Left renal cortex interstitium (tissue), 4 donors: ENCODE results near the gene STARD5. TPM values are rescaled to one million over a fixed set of nuclear protein-coding genes. Genes with fewer than 3 reads are reported as not detected.

Experiments
- DNase-seq, 4 donors: peaks; one replicate each; pipeline ENCODE4 v3.0.0-alpha.2; 2013; ENCODE audit warnings: low read depth in 4 of 4, low spot score in 2 of 4, missing footprints in 1 of 4
- polyA plus RNA-seq, 4 donors: library from polyadenylated mRNA; unstranded; fragments of 120-200 nt; gene quantifications; one replicate each; pipeline ENCODE4 v1.2.1, GENCODE V29; 2013; ENCODE audit not compliant: insufficient read length in 4 of 4

The STARD5 gene
- polyA plus RNA-seq, 4 donors, result 2.3 to 4.8 (median 3.9) TPM

- DNase-seq, result no peak
Observed at GRCh38 chr15:81296186-81296585, 27.8 kb downstream of the STARD5 start.

DNA sequence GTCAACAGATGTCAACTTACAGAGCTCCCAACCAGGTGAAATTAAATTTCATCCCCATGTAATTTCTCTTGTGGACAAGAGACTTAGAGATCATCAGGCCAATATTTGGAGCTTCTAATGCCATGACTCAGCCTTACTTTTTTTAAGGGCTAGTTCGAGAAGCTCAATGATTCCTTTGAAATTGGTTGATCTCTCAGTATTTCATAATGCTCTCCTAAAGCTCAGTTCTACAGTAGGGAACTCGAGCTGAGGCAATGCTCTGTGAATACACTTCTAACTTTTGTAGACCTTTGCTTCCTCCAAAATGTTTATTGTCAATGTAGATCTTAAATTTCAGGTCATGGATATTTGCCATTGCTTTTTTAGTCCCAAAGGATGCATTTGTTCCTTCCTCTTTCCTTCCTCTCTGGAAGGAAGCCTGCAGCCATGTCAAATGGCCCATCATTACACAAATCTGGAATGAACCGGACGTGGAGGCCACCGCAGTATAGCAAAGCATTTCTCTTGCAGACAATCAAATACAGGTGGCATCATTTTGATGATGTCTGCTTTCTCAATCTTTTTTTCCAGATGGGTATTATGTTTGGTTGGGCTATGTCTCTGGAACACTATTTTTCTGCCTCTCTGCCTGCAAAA is 28.3 kb downstream of the STARD5 start:
- no peak for DNase-seq

- no peak for DNase-seq
Observed at GRCh38 chr15:81294516-81294880, 29.4 kb downstream of the STARD5 start.

DNA sequence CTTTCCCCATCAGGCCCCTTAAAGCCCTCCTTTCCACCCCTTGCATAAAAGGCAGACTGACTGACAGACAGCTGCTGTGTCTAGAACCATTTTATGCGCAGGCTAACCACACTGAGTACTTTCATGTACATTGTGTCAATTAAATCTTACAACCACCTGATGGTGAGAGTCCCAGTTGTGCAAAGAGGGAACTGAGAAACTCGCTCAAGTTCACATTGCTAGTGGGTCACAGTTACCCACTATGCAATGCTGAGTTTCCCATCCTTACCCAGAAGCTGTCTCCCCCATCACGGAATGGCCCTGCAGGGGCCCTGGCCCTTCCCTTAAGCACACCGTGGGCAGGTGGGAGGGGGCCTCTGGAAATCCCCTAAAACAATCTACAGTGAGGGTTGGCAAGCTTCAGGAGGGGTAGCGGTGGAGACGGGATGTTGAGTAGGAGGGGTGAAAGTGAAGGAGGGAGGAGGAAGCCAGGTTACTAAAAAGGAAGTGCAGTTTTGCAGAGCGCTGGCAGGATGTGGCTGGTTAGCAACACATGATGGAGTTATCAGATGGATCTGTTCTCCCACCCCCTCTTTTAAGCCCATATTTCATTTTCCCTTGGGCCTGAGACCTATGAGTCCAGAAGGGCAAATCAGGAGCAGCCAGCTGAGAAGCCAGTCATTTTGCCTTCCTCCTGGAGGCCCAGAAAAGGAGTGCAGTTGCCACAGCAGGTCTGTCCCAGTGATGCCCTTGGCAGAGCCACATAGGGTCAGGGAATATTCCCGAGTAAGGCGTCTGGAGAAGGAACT is 30.0 kb downstream of the STARD5 start:
- DNase-seq, result no peak

DNA sequence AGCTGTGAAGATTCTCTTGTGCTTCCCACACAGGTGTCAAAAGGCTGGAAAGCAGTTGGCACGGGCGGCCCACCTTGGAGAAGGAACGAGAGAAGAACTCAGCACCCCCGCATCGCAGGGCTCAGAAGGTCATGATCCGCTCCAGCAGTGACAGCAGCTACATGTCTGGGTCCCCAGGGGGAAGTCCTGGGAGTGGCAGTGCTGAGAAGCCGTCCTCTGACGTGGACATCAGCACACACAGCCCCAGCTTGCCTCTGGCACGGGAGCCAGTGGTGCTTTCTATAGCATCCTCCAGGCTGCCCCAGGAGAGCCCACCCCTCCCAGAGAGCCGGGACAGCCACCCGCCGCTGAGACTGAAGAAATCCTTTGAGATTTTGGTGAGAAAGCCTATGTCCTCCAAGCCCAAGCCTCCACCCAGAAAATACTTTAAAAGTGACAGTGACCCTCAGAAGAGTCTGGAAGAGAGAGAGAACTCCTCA is 31.4 kb downstream of the STARD5 start:
- DNase-seq, result no peak

GRCh38 chr15:81291916-81292522 is 31.9 kb downstream of the STARD5 start:
- DNase-seq, result no peak

GRCh38 chr15:81289910-81290309 is 34.0 kb downstream of the STARD5 start:
- no peak for DNase-seq

- no peak for DNase-seq
Observed at GRCh38 chr15:81288616-81289015, 35.3 kb downstream of the STARD5 start.

- DNase-seq, result no peak
Observed at GRCh38 chr15:81288040-81288439, 35.9 kb downstream of the STARD5 start.

- DNase-seq, result no peak
Observed at GRCh38 chr15:81286621-81287121, 37.3 kb downstream of the STARD5 start.

DNA sequence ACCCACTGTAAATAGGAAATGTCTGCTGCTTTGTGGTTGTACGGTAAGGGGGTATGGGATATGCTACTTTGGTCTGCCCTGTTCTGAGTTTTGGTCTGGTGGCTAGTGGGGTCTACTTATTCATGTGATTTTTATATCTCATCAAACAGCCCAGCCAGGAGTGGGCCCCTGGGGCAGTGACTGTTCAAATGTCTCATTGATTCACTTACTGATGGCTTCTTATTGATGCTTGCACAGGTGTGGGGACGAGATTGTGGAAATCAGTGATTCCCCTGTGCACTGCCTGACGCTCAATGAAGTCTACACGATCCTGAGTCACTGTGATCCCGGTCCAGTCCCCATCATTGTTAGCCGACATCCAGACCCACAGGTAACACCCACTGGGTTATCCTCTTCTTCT is 38.5 kb downstream of the STARD5 start:
- no peak for DNase-seq

DNA sequence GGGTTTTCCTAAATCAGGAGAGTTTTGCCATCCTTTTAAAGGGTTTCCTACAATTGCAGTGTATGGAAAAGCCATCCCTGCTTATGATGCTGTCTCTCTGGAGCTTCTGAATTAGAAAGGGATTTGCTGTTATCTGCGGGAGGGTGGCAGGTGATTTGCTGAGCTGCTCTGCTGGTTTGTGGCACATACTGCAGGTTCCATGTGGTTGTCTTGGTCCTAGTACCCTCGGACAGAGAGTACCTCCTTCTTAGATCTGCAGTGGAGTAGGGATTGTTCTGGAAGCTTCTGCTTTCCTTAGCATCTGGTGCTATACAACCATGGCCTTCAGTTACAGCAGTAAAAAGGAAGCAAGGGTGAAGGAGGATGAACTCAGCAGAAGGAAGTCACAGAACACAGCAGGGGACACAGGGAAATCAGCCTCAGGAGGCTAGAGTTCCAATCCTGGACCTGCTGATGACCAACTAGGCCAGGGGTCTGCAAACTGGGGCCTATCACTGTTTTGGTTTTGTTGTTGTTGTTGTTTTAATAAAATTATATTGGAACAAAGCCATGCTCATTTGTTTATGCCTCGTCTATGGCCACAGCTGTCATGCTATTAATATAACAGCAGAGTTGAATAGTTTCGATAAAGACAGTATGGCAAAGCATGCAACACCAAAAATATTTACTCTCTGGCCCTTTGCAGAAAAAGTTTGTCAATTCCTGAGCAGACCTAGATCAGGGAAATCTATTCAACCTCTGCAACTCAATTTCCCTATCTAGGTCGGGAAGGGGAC is 39.5 kb downstream of the STARD5 start:
- no peak for DNase-seq

GRCh38 chr15:81282911-81283310 is 41.0 kb downstream of the STARD5 start:
- DNase-seq, result no peak

- DNase-seq, result no peak
Observed at GRCh38 chr15:81282606-81282895, 41.4 kb downstream of the STARD5 start.

DNA sequence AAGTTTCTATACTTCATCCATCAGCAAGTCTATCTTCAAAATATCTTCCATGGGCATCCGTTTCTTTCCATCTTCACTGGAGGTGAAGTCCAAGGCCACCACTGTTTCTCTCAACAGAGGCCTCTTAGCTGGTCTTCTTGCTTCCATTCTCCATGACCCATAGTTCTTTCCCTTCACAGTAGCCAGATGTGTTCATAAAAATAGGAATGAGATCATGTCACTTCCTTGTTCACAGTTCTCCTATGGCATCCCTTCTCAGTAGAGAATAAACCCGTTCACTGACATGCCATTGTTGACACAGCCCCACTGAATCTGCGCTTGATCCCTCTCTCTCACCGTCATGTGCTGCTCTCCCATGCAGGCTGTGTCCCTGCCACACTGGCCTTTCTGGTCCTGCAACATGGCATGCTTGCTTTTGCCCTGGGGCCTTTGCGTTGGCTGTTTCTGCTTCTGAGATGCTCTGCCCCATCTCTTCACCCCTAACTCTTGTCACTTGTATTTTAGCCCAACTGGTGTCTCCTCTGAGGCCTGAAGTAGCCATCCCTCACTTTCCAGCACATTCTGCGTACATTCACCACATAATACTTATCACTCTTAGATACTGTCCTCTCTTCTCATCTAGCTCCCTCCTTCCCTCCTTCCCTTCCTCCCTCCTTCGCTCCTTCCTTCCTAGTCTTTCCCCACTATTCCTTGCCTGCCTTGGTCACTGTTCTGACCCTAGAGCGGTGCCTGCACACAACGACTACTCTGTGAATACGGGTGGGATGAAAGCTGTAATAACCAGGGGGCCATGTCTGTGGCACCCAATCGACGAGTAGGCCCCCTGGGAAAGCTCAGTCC is 42.0 kb downstream of the STARD5 start:
- no peak for DNase-seq

GRCh38 chr15:81281456-81281735 is 42.5 kb downstream of the STARD5 start:
- no peak for DNase-seq

DNA sequence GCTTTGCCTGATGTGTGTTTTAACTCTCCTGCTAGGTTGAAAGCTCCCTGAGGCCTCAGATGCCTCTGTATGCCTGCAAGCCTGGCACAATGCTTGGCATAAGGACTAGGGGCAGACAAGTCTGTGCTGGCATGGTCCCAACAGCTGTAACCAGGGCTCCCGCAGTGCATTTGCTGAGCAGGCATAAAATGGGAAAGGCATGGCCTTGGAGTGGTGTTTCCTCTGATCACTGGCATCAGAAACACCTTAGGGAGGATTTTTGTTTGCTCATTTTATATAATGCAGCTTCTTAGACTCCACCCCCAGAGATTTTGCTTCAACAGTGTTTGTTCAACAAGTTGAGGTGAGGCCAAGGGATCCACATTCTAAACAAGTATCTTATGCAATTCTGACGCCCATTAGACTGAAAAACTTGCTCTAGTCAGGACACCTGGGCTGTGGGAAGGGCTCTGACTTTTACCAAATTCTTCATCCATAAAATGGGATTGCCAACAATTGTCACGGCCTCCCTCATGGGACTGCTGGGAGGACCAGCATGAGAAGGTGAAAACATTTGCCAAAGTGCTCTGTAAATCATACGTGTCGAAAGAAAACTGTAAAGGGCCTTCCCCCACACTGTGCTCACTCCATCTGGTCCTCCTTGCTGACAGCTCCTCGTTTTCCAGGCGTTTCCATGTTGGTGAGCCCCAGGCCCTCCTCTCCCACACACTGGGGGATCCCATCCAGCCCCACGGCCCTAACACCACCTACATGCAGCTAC is 43.1 kb downstream of the STARD5 start:
- DNase-seq, result no peak

GRCh38 chr15:81279621-81280485 is 44.1 kb downstream of the STARD5 start:
- DNase-seq, result no peak
